HepG2 (cell line): ENCODE data around the gene STC2. TPM values are rescaled to one million over a fixed set of nuclear protein-coding genes. Genes with fewer than 3 reads are reported as not detected.

ENCODE experiments used
- HES4 ChIP-seq: sonication (generic); formaldehyde crosslinking; IDR thresholded peaks from 2 replicates; pipeline ENCODE4 v1.9.0; 2021; ENCODE audit warnings: mild to moderate bottlenecking, missing genetic modification reagents, borderline replicate concordance
- HOXA5 ChIP-seq: sonication (generic); formaldehyde crosslinking; IDR thresholded peaks from 2 replicates; pipeline ENCODE4 v1.4.0; 2020; ENCODE audit warnings: missing genetic modification reagents
- ISX ChIP-seq: sonication (generic); formaldehyde crosslinking; conservative IDR thresholded peaks from 2 replicates; pipeline ENCODE4 v1.5.0; 2020; ENCODE audit warnings: missing genetic modification reagents
- MED8 ChIP-seq: sonication (generic); formaldehyde crosslinking; IDR thresholded peaks from 2 replicates; pipeline ENCODE4 v1.8.1; 2023; ENCODE audit warnings: mild to moderate bottlenecking, missing genetic modification reagents; ENCODE audit not compliant: insufficient replicate concordance
- MTA1 ChIP-seq: sonication (generic); formaldehyde crosslinking; IDR thresholded peaks from 2 replicates; pipeline ENCODE4 v1.4.0; 2020; ENCODE audit warnings: missing genetic modification reagents, mild to moderate bottlenecking, borderline replicate concordance
- RARA ChIP-seq: IDR thresholded peaks from 2 replicates; pipeline ENCODE4 v1.6.1; 2016; ENCODE audit warnings: missing genetic modification reagents, missing compliant biosample characterization
- SAP130 ChIP-seq: IDR thresholded peaks from 2 replicates; pipeline ENCODE4 v1.6.1; 2016; ENCODE audit warnings: low read depth
- SCMH1 ChIP-seq: sonication (generic); formaldehyde crosslinking; IDR thresholded peaks from 2 replicates; pipeline ENCODE4 v1.9.0; 2021; ENCODE audit warnings: missing genetic modification reagents, mild to moderate bottlenecking, borderline replicate concordance
- TCF7L2 ChIP-seq: IDR thresholded peaks from 2 replicates; pipeline ENCODE4 v1.6.1; 2011; ENCODE audit warnings: mild to moderate bottlenecking, low read depth, low read length, moderate library complexity
- ZFP37 ChIP-seq: sonication (generic); formaldehyde crosslinking; IDR thresholded peaks from 2 replicates; pipeline ENCODE4 v1.4.0; 2020; ENCODE audit warnings: missing genetic modification reagents, borderline replicate concordance
- ZFX ChIP-seq: sonication (generic); formaldehyde crosslinking; IDR thresholded peaks from 2 replicates; pipeline ENCODE4 v1.4.0; 2020; ENCODE audit warnings: mild to moderate bottlenecking, low read depth, missing genetic modification reagents, moderate library complexity
- ZFYVE20 ChIP-seq: sonication (generic); formaldehyde crosslinking; IDR thresholded peaks from 2 replicates; pipeline ENCODE4 v1.8.0; 2023; ENCODE audit warnings: low read depth, mild to moderate bottlenecking, moderate library complexity, missing genetic modification reagents, borderline replicate concordance
- ZNF143 ChIP-seq: sonication (generic); formaldehyde crosslinking; IDR thresholded peaks from 2 replicates; pipeline ENCODE4 v1.4.0; 2020; ENCODE audit warnings: missing genetic modification reagents
- ZNF207 ChIP-seq: fragments of 450-650 bp; IDR thresholded peaks from 2 replicates; pipeline ENCODE4 v1.6.1; 2016; ENCODE audit warnings: antibody characterized with exemption, borderline replicate concordance
- ZNF547 ChIP-seq: sonication (generic); formaldehyde crosslinking; IDR thresholded peaks from 2 replicates; pipeline ENCODE4 v1.5.1; 2020; ENCODE audit warnings: mild to moderate bottlenecking, missing genetic modification reagents
- ZNF761 ChIP-seq: sonication (generic); formaldehyde crosslinking; conservative IDR thresholded peaks from 2 replicates; pipeline ENCODE4 v1.4.0; 2020; ENCODE audit warnings: mild to moderate bottlenecking, missing genetic modification reagents
- ZNF772 ChIP-seq: sonication (generic); formaldehyde crosslinking; IDR thresholded peaks from 2 replicates; pipeline ENCODE4 v1.5.0; 2020; ENCODE audit warnings: mild to moderate bottlenecking, missing genetic modification reagents
- polyA plus RNA-seq, 8 experiments: library from polyadenylated mRNA; depleted of rRNA in 3 of 8; stranded (reverse) in 7 of 8; unstranded in 1 of 8; fragments of >200 nt; fragmentation: Illumina TruSeq in 4 of 8; extraction: Trizol in 4 of 8; gene quantifications; 2 replicates each; pipeline versions ENCODE4 v1.2.1 to v1.2.3, GENCODE V29; 2011 to 2016; ENCODE audit warnings: low read depth in 4 of 8, missing spikeins in 1 of 8, mixed read lengths in 1 of 8; ENCODE audit not compliant: insufficient read depth in 1 of 8
- total RNA-seq, 5 experiments: library from RNA; depleted of rRNA; stranded (reverse); fragments of >200 nt; fragmentation: Illumina TruSeq; extraction: Trizol; gene quantifications; 2 replicates each; pipeline ENCODE4 v1.2.3, GENCODE V29; 2016; ENCODE audit warnings: low read depth in 1 of 5
- TF ChIP-seq, protein P1 (sequence below): sonication (generic); formaldehyde crosslinking; IDR thresholded peaks from 2 replicates; pipeline ENCODE4 v1.4.0; 2020; ENCODE audit warnings: mild to moderate bottlenecking, missing genetic modification reagents
- TF ChIP-seq, protein P2 (sequence below): sonication (generic); formaldehyde crosslinking; IDR thresholded peaks from 2 replicates; pipeline ENCODE4 v1.8.0; 2022; ENCODE audit warnings: missing genetic modification reagents, mild to moderate bottlenecking, inconsistent platforms, borderline replicate concordance
- TF ChIP-seq, protein P3 (sequence below): sonication (generic); formaldehyde crosslinking; conservative IDR thresholded peaks from 2 replicates; pipeline ENCODE4 v1.8.0; 2022; ENCODE audit warnings: low read depth, missing genetic modification reagents
- TF ChIP-seq, protein P4 (sequence below): sonication (generic); formaldehyde crosslinking; IDR thresholded peaks from 2 replicates; pipeline ENCODE4 v1.4.0; 2020; ENCODE audit warnings: missing genetic modification reagents
- TF ChIP-seq, protein P5 (sequence below): sonication (generic); formaldehyde crosslinking; IDR thresholded peaks from 2 replicates; pipeline ENCODE4 v1.4.0; 2020; ENCODE audit warnings: missing genetic modification reagents
- TF ChIP-seq, protein P6 (sequence below): sonication (generic); formaldehyde crosslinking; IDR thresholded peaks from 2 replicates; pipeline ENCODE4 v1.4.0; 2020; ENCODE audit warnings: mild to moderate bottlenecking, missing genetic modification reagents

Gene STC2
- total and polyA plus RNA-seq, 2 of the 13 experiments (the other 11 are each of a cell fraction or from before 2014, with no cell fraction given), result 27.1 to 69.2 TPM

DNA sequence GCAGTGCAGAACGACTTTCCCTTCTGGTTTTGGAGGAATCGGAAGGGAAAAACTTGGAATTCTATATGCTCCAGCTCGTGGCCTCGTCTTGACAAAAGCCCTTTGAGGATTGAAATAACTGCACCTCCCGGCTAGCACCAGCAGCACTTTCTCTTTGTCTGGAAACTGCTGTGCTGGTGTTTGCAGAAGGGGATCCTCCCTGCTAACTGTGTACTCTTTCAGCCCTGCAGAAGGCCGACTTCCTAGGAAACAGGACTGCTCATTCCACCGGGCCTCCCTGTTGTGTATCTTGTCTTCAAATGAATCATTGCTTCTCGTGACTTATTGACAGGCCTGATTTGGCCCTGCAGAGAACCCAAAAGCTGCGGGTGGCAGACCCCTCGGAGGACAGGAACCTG lies 23.6 kb downstream of the STC2 start (continued):
- TF ChIP-seq, protein P1, sequence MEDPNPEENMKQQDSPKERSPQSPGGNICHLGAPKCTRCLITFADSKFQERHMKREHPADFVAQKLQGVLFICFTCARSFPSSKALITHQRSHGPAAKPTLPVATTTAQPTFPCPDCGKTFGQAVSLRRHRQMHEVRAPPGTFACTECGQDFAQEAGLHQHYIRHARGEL, result no peak
- TF ChIP-seq, protein P2, sequence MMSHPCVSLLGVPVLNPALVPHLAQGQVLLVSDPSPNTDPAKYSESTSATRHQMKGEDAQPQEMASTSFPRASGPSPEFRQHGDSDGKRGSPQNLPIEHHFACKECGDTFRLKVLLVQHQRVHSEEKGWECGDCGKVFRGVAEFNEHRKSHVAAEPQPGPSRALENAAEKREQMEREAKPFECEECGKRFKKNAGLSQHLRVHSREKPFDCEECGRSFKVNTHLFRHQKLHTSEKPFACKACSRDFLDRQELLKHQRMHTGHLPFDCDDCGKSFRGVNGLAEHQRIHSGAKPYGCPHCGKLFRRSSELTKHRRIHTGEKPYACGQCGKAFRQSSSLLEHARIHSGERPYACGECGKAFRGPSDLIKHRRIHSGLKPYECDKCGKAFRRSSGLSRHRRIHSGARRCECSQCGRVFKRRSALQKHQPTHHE (CRISPR knock-in tag), result no peak
- TF ChIP-seq ZFP37 (CRISPR knock-in tag) (no peak), ZFYVE20 (CRISPR knock-in tag) (no peak), ZNF547 (CRISPR knock-in tag) (no peak), MTA1 (CRISPR knock-in tag) (no peak; the same call in 1 of the 2 replicates), SAP130 (CRISPR knock-in tag) (peak; percentile 76), ZNF207 (no peak), ISX (no peak), ZNF143 (CRISPR knock-in tag) (no peak), HOXA5 (CRISPR knock-in tag) (no peak), RARA (peak; percentile 85), TCF7L2 (no peak), ZNF772 (CRISPR knock-in tag) (no peak), ZNF761 (no peak), HES4 (no peak), MED8 (CRISPR knock-in tag) (no peak), ZFX (CRISPR knock-in tag) (peak; percentile 54; the same call in 1 of the 2 replicates), SCMH1 (CRISPR knock-in tag) (no peak)
- TF ChIP-seq, protein P3, sequence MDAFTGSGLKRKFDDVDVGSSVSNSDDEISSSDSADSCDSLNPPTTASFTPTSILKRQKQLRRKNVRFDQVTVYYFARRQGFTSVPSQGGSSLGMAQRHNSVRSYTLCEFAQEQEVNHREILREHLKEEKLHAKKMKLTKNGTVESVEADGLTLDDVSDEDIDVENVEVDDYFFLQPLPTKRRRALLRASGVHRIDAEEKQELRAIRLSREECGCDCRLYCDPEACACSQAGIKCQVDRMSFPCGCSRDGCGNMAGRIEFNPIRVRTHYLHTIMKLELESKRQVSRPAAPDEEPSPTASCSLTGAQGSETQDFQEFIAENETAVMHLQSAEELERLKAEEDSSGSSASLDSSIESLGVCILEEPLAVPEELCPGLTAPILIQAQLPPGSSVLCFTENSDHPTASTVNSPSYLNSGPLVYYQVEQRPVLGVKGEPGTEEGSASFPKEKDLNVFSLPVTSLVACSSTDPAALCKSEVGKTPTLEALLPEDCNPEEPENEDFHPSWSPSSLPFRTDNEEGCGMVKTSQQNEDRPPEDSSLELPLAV (CRISPR knock-in tag), result no peak
- TF ChIP-seq, protein P4, sequence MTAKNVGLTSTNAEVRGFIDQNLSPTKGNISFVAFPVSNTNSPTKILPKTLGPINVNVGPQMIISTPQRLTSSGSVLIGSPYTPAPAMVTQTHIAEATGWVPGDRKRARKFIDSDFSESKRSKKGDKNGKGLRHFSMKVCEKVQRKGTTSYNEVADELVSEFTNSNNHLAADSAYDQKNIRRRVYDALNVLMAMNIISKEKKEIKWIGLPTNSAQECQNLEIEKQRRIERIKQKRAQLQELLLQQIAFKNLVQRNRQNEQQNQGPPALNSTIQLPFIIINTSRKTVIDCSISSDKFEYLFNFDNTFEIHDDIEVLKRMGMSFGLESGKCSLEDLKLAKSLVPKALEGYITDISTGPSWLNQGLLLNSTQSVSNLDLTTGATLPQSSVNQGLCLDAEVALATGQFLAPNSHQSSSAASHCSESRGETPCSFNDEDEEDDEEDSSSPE (CRISPR knock-in tag), result no peak
- TF ChIP-seq, protein P5, sequence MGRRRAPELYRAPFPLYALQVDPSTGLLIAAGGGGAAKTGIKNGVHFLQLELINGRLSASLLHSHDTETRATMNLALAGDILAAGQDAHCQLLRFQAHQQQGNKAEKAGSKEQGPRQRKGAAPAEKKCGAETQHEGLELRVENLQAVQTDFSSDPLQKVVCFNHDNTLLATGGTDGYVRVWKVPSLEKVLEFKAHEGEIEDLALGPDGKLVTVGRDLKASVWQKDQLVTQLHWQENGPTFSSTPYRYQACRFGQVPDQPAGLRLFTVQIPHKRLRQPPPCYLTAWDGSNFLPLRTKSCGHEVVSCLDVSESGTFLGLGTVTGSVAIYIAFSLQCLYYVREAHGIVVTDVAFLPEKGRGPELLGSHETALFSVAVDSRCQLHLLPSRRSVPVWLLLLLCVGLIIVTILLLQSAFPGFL, result no peak
- TF ChIP-seq, protein P6, sequence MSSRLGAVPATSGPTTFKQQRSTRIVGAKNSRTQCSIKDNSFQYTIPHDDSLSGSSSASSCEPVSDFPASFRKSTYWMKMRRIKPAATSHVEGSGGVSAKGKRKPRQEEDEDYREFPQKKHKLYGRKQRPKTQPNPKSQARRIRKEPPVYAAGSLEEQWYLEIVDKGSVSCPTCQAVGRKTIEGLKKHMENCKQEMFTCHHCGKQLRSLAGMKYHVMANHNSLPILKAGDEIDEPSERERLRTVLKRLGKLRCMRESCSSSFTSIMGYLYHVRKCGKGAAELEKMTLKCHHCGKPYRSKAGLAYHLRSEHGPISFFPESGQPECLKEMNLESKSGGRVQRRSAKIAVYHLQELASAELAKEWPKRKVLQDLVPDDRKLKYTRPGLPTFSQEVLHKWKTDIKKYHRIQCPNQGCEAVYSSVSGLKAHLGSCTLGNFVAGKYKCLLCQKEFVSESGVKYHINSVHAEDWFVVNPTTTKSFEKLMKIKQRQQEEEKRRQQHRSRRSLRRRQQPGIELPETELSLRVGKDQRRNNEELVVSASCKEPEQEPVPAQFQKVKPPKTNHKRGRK (CRISPR knock-in tag), result no peak
